Ishikawa (cell line): Measurements from ENCODE around the gene KLRC4.
"Not testable (repeated sequence)": the region's sequence is repeated elsewhere in the genome, so short reads cannot be mapped to it uniquely, and the experiment has no call there.

ENCODE experiments used
- CREB1 ChIP-seq: IDR thresholded peaks from 2 replicates; pipeline ENCODE4 v1.6.1; 2012; ENCODE audit warnings: low read depth
- EGR1 ChIP-seq: IDR thresholded peaks from 2 replicates; pipeline ENCODE4 v1.6.1; 2012
- EP300 ChIP-seq: IDR thresholded peaks from 2 replicates; pipeline ENCODE4 v1.6.1; 2012; ENCODE audit warnings: borderline replicate concordance
- FOXM1 ChIP-seq: IDR thresholded peaks from 2 replicates; pipeline ENCODE4 v1.6.1; 2012; ENCODE audit warnings: low read depth, borderline replicate concordance
- NFIC ChIP-seq: IDR thresholded peaks from 2 replicates; pipeline ENCODE4 v1.6.1; 2012
- RAD21 ChIP-seq: IDR thresholded peaks from 2 replicates; pipeline ENCODE4 v1.6.1; 2012; ENCODE audit warnings: low read depth
- TAF1 ChIP-seq: IDR thresholded peaks from 2 replicates; pipeline ENCODE4 v1.6.1; 2012; ENCODE audit warnings: low read depth, mild to moderate bottlenecking
- TCF12 ChIP-seq: IDR thresholded peaks from 2 replicates; pipeline ENCODE4 v1.6.1; 2012; ENCODE audit warnings: low read depth
- TEAD4 ChIP-seq: IDR thresholded peaks from 2 replicates; pipeline ENCODE4 v1.6.1; 2012
- ZBTB7A ChIP-seq: IDR thresholded peaks from 2 replicates; pipeline ENCODE4 v1.6.1; 2012; ENCODE audit warnings: low read depth
- TF ChIP-seq, protein P1 (sequence below): IDR thresholded peaks from 2 replicates; pipeline ENCODE4 v1.6.1; 2012
- TF ChIP-seq, protein P2 (sequence below): IDR thresholded peaks from 2 replicates; pipeline ENCODE4 v1.6.1; 2012
- TF ChIP-seq, protein P3 (sequence below): IDR thresholded peaks from 2 replicates; pipeline ENCODE4 v1.6.1; 2012; ENCODE audit warnings: low read depth, mild to moderate bottlenecking

KLRC4 gene

DNA sequence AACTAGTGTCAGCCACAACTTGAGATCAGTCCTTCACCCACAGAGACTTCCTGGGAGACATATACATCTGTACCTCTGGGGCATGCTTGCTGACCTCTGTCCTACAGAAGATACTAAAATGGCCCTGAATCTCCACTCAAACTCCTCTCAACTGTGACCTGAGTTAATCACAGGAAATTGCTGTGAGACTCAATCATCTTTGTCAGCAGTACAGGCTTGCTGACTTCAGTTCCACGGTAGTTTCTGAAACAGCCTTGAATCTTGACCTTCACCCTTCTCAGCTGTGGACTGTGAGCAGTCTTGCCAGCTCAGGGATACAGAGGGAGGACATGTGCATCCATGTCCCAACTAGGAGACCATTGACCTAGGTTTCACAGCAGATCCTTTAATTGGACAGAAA lies 45.0 kb upstream of the KLRC4 start:
- TF ChIP-seq CREB1 (no peak), RAD21 (no peak), FOXM1 (no peak), EP300 (no peak), TEAD4 (no peak), EGR1 (no peak), TAF1 (no peak), ZBTB7A (no peak)
- TF ChIP-seq, protein P1, sequence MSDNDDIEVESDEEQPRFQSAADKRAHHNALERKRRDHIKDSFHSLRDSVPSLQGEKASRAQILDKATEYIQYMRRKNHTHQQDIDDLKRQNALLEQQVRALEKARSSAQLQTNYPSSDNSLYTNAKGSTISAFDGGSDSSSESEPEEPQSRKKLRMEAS = no peak
- TF ChIP-seq, protein P2, sequence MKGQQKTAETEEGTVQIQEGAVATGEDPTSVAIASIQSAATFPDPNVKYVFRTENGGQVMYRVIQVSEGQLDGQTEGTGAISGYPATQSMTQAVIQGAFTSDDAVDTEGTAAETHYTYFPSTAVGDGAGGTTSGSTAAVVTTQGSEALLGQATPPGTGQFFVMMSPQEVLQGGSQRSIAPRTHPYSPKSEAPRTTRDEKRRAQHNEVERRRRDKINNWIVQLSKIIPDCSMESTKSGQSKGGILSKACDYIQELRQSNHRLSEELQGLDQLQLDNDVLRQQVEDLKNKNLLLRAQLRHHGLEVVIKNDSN = no peak

DNA sequence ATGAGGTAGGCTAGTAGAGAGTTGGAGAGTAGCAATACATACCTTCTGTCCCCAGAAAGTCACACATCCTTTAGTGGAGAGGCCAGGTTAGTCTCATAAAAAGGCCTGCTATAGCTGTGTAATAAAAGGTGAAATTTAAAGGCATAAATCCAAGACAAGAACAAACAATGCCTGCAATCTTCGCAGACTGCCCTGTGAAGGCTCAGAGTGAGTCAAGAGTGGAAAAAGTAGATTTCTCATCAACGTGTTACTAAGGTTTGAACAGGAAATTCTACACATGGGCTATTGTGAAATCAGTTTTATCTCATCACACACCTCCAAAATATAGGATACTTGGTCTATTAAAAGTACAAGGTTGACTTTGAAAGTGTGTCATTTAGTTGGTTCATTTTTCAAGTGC lies 43.6 kb upstream of the KLRC4 start, which contains the start of gene KLRC1:
TSS of gene KLRC1 (minus strand) at position 222 of the 400 bp plus-strand sequence. CDS start 2,221 bp downstream, outside the sequence.
- TF ChIP-seq TEAD4 (no peak), EP300 (no peak), EGR1 (no peak), ZBTB7A (no peak), TCF12 (no peak)

DNA sequence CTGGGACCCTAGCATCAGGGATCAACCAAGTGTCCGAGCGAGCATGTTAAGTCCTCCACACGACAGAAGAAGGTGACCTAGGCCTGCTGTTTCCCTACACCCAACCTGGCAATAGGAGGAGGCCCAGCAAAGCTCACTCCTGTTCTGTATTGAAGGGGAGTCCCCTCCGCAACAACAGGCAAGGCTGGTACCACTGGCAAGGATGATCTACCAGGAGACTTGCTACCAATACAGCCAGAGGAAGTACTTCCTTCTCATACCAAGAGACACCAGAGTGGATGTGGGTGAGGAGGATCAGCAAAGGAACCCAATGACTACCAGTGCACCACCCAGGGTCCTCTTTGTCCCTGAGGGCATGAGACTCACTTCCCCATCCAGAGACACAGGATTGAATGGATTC lies 38.7 kb upstream of the KLRC4 start:
- TF ChIP-seq TAF1 = no peak
- TF ChIP-seq, protein P2 = no peak
- TF ChIP-seq, protein P3, sequence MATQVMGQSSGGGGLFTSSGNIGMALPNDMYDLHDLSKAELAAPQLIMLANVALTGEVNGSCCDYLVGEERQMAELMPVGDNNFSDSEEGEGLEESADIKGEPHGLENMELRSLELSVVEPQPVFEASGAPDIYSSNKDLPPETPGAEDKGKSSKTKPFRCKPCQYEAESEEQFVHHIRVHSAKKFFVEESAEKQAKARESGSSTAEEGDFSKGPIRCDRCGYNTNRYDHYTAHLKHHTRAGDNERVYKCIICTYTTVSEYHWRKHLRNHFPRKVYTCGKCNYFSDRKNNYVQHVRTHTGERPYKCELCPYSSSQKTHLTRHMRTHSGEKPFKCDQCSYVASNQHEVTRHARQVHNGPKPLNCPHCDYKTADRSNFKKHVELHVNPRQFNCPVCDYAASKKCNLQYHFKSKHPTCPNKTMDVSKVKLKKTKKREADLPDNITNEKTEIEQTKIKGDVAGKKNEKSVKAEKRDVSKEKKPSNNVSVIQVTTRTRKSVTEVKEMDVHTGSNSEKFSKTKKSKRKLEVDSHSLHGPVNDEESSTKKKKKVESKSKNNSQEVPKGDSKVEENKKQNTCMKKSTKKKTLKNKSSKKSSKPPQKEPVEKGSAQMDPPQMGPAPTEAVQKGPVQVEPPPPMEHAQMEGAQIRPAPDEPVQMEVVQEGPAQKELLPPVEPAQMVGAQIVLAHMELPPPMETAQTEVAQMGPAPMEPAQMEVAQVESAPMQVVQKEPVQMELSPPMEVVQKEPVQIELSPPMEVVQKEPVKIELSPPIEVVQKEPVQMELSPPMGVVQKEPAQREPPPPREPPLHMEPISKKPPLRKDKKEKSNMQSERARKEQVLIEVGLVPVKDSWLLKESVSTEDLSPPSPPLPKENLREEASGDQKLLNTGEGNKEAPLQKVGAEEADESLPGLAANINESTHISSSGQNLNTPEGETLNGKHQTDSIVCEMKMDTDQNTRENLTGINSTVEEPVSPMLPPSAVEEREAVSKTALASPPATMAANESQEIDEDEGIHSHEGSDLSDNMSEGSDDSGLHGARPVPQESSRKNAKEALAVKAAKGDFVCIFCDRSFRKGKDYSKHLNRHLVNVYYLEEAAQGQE = no peak
- TF ChIP-seq NFIC = no peak
- no peak for TF ChIP-seq TEAD4

DNA sequence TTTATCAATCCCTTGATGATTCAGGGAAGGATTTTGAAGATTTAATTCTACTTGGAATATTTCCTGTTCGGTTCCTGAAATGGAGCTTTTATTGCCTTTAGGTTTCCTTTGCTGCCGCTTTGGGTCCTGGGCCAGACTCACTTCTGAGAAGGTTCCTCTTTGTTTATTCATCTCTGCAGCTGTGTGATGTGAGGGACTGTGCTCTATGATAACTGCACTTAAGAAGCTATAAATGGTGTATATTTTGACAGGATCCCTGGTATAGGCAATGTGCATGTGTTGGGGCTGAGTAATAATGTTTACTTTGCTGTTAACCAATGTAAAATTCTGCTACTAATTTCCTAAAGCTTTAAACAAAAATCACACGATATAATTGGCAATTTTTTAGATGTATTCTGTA lies 26.3 kb upstream of the KLRC4 start, which contains the start of gene KLRC2:
TSS of gene KLRC2 (minus strand) at position 195 of the 400 bp plus-strand sequence. CDS start at position 171, 24 bp downstream.
- not testable (repeated sequence) for TF ChIP-seq FOXM1
- TF ChIP-seq, protein P1 = not testable (repeated sequence)
- TF ChIP-seq, protein P2 = not testable (repeated sequence)

DNA sequence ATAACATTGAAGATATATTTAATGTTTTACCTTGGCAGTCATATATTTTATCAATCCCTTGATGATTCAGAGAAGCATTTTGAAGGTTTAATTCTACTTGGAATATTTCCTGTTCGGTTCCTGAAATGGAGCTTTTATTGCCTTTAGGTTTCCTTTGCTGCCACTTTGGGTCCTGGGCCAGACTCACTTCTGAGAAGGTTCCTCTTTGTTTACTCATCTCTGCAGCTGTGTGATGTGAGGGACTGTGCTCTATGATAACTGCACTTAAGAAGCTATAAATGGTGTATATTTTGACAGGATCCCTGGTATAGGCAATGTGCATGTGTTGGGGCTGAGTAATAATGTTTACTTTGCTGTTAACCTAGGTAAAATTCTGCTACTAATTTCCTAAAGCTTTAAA lies 10.8 kb upstream of the KLRC4 start, which contains the start of gene KLRC3:
TSS of gene KLRC3 (minus strand) at position 262 of the 400 bp plus-strand sequence. CDS start at position 217, 45 bp downstream.
- not testable (repeated sequence) for TF ChIP-seq FOXM1, TAF1, CREB1

DNA sequence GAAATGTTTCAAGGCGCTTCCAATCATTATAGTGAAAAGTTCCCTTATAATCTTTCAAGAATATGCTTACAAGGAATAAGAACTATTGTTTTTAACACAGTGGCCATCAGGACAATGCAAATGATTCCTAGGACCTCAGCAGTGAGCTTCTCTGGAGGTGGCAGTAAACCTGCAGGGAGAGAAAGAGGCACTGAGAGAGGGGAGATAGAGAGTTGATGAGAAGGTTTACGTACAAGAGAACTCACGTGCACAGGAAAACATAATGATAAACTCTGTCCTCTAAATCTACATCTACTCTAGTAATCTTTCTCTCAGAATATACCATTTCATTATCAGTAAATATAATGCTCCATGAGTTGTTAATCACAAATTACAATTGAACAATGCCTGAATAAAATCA lies 715 bp downstream of the KLRC4 start:
- TF ChIP-seq NFIC = no peak
- no peak for TF ChIP-seq FOXM1

DNA sequence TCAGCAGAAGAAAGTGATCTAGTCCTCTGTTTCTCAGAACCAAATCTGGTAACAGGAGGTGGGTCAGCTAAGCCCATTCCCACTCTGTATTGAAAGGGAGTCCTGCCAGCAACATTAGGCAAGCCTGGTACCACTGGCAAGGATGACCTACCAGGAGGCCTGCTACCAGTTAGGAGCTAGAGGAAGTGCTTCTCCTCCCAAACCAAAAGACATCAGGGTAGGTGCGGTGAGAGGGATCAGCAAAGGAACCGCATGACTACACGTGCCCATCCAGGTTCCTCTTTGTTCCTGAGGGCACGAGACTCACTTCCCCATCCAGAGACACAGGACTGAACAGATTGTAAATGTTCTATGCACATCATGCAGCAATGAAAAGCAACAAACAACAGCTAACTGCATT lies 2.8 kb downstream of the KLRC4 start:
- TF ChIP-seq, protein P3 = no peak
- no peak for TF ChIP-seq FOXM1
